GM23338 (cell line): ENCODE results near the gene GRID1. TPM values are rescaled to one million over a fixed set of nuclear protein-coding genes. Genes with fewer than 3 reads are reported as not detected.

Experiments used
- ATAC-seq: fragments of 200-7000 bp; cut with Tn5 transposase; 3 replicates; pipeline ENCODE4 v1.9.1; 2020
- DNase-seq: peaks from one replicate; pipeline ENCODE4 v3.0.0-alpha.2; 2015; ENCODE audit warnings: low spot score
- H2AFZ ChIP-seq: fragments of 200-600 bp; sonication (generic); 2 replicates; pipeline ENCODE4 v1.8.0; 2016; ENCODE audit warnings: antibody characterized with exemption, mild to moderate bottlenecking, moderate library complexity
- H3F3A ChIP-seq: fragments of 200-600 bp; sonication (generic); replicated peaks from 2 replicates; pipeline ENCODE4 v1.8.0; 2017; ENCODE audit warnings: antibody characterized with exemption, mixed run types, low read depth
- H3K27ac ChIP-seq: fragments of 200-600 bp; sonication (generic); 2 replicates; pipeline ENCODE4 v1.6.1; 2016; ENCODE audit warnings: low read depth
- H3K27me3 ChIP-seq: fragments of 200-600 bp; sonication (generic); 2 replicates; pipeline ENCODE4 v1.8.0; 2016; ENCODE audit warnings: mild to moderate bottlenecking, mixed run types, moderate library complexity; ENCODE audit not compliant: insufficient read depth
- H3K36me3 ChIP-seq: fragments of 200-600 bp; sonication (generic); 2 replicates; pipeline ENCODE4 v1.8.0; 2016; ENCODE audit warnings: mild to moderate bottlenecking; ENCODE audit not compliant: insufficient read depth
- H3K4me1 ChIP-seq: fragments of 200-600 bp; sonication (generic); 2 replicates; pipeline ENCODE4 v1.8.0; 2016; ENCODE audit warnings: mild to moderate bottlenecking, moderate library complexity; ENCODE audit not compliant: insufficient read depth
- H3K4me2 ChIP-seq: fragments of 200-600 bp; sonication (generic); 2 replicates; pipeline ENCODE4 v1.7.1; 2017; ENCODE audit warnings: mixed run types
- H3K4me3 ChIP-seq: fragments of 200-600 bp; sonication (generic); 2 replicates; pipeline ENCODE4 v1.6.1; 2016; ENCODE audit warnings: mixed run types
- H3K79me2 ChIP-seq: fragments of 200-600 bp; sonication (generic); replicated peaks from 2 replicates; pipeline ENCODE4 v1.8.0; 2017; ENCODE audit warnings: mild to moderate bottlenecking; ENCODE audit not compliant: insufficient read depth
- H3K9me2 ChIP-seq: fragments of 200-600 bp; sonication (generic); 2 replicates; pipeline ENCODE4 v1.8.0; 2017; ENCODE audit not compliant: insufficient read depth
- H4K20me1 ChIP-seq: fragments of 200-600 bp; sonication (generic); replicated peaks from 2 replicates; pipeline ENCODE4 v1.8.0; 2017; ENCODE audit warnings: mild to moderate bottlenecking; ENCODE audit not compliant: insufficient read depth
- H3K27ac Mint-ChIP-seq: 2 replicates; pipeline ENCODE4 v1.8.0; 2020; ENCODE audit warnings: inconsistent platforms, mild to moderate bottlenecking, moderate library complexity, mixed read lengths
- H3K27me3 Mint-ChIP-seq: 3 replicates; pipeline ENCODE4 v1.8.0; 2022; ENCODE audit warnings: low read depth, mild to moderate bottlenecking, moderate library complexity, mixed read lengths, inconsistent platforms; ENCODE audit not compliant: insufficient read depth, poor library complexity
- H3K36me3 Mint-ChIP-seq: 3 replicates; pipeline ENCODE4 v1.8.0; 2021; ENCODE audit warnings: low read depth, mild to moderate bottlenecking, inconsistent platforms, moderate library complexity, mixed read lengths
- H3K4me1 Mint-ChIP-seq: 3 replicates; pipeline ENCODE4 v1.8.0; 2020; ENCODE audit warnings: mild to moderate bottlenecking, inconsistent platforms, mixed read lengths
- H3K4me3 Mint-ChIP-seq: 3 replicates; pipeline ENCODE4 v1.8.0; 2021; ENCODE audit warnings: moderate library complexity, mild to moderate bottlenecking, inconsistent platforms, mixed read lengths
- H3K9me3 Mint-ChIP-seq: 3 replicates; pipeline ENCODE4 v1.8.0; 2020; ENCODE audit warnings: moderate library complexity, mild to moderate bottlenecking, inconsistent platforms, mixed read lengths
- CREB1 ChIP-seq: fragments of 250-450 bp; sonication (Bioruptor Pico); IDR thresholded peaks from 2 replicates; pipeline ENCODE4 v1.5.0; 2020; ENCODE audit warnings: low read depth, mild to moderate bottlenecking, moderate library complexity
- CTCF ChIP-seq, 2 experiments: fragments of 200-600 bp in 1 of 2; sonication (generic) in 1 of 2; conservative IDR thresholded peaks; 2 replicates each; pipeline versions ENCODE4 v1.5.1 to v1.6.1; 2016 to 2017; ENCODE audit warnings: antibody characterized with exemption in 2 of 2, low read depth in 2 of 2, mild to moderate bottlenecking in 2 of 2, moderate library complexity in 1 of 2
- EZH2 ChIP-seq: fragments of 200-600 bp; sonication (generic); IDR thresholded peaks from one replicate; pipeline ENCODE4 v1.8.0; 2017; ENCODE audit warnings: antibody characterized with exemption, mild to moderate bottlenecking, low read depth; ENCODE audit not compliant: unreplicated experiment
- EZH2phosphoT487 ChIP-seq: fragments of 200-600 bp; sonication (generic); IDR thresholded peaks from one replicate; pipeline ENCODE4 v1.8.1; 2018; ENCODE audit warnings: antibody characterized with exemption; ENCODE audit not compliant: unreplicated experiment
- NANOG ChIP-seq: IDR thresholded peaks from 2 replicates; pipeline ENCODE4 v1.6.1; 2016; ENCODE audit warnings: antibody characterized with exemption, borderline replicate concordance
- POLR2AphosphoS5 ChIP-seq: IDR thresholded peaks from 2 replicates; pipeline ENCODE4 v1.6.1; 2016; ENCODE audit warnings: antibody characterized with exemption, low read depth
- STAT1 ChIP-seq: IDR thresholded peaks from one replicate; pipeline ENCODE4 v1.6.1; 2016; ENCODE audit warnings: antibody characterized with exemption; ENCODE audit not compliant: unreplicated experiment
- ZNF114 ChIP-seq: fragments of 250-450 bp; sonication (Bioruptor Pico); IDR thresholded peaks from 2 replicates; pipeline ENCODE4 v1.5.0; 2020; ENCODE audit warnings: mild to moderate bottlenecking, moderate library complexity
- ZNF331 ChIP-seq: fragments of 250-450 bp; sonication (Bioruptor Pico); IDR thresholded peaks from 2 replicates; pipeline ENCODE4 v1.5.0; 2020; ENCODE audit warnings: low read depth, mild to moderate bottlenecking, moderate library complexity
- ZNF462 ChIP-seq: fragments of 250-450 bp; sonication (Bioruptor Pico); IDR thresholded peaks from 2 replicates; pipeline ENCODE4 v1.5.0; 2020; ENCODE audit warnings: mild to moderate bottlenecking, moderate library complexity
- polyA plus RNA-seq: library from polyadenylated mRNA; unstranded; fragments of >200 nt; fragmentation: Nextera tagmentation; extraction: Ambion mirVana; gene quantifications from 2 replicates; pipeline ENCODE4 v1.2.1, GENCODE V29; 2016
- total RNA-seq: library from RNA; depleted of rRNA; stranded (reverse); fragments of >200 nt; shearing (Covaris generic); gene quantifications from 2 replicates; pipeline ENCODE4 v1.2.3, GENCODE V29; 2014
- TF ChIP-seq, protein P1 (sequence below): IDR thresholded peaks from one replicate; pipeline ENCODE4 v1.6.1; 2018; ENCODE audit warnings: antibody characterized with exemption; ENCODE audit not compliant: unreplicated experiment

Gene GRID1
- total and polyA plus RNA-seq, 2 experiments from 2014 or later = 0.14 to 0.15 TPM

GRCh38 chr10:85811405-85811804, 555.2 kb downstream of the GRID1 start:
- H3K4me2 ChIP-seq = no peak overlapping the region
- no peak for DNase-seq
- H3K79me2 ChIP-seq = no peaks in the 10 kb centered on the region
- ATAC-seq = no peak
- no peaks in the 10 kb centered on the region for H3K4me1 ChIP-seq
- H2AFZ ChIP-seq = no peak overlapping the region
- no peaks in the 10 kb centered on the region for H3K9me2 ChIP-seq
- Mint-ChIP-seq H3K27ac (no peak overlapping the region), H3K27me3 (peaks cover 2% of the 10 kb centered on the region), H3K4me3 (no peak overlapping the region), H3K4me1 (no peaks in the 10 kb centered on the region), H3K9me3 (peaks cover 60% of the 10 kb centered on the region), H3K36me3 (peaks cover 11% of the 10 kb centered on the region; the same call in 2 of the 3 replicates)
- no peak overlapping the region for H3K27ac ChIP-seq
- H3K4me3 ChIP-seq = no peak overlapping the region
- H3F3A ChIP-seq = no peaks in the 10 kb centered on the region
- TF ChIP-seq ZNF462 = no peak
- no peak for TF ChIP-seq ZNF114 (CRISPR knock-in tag)
- TF ChIP-seq, protein P1, sequence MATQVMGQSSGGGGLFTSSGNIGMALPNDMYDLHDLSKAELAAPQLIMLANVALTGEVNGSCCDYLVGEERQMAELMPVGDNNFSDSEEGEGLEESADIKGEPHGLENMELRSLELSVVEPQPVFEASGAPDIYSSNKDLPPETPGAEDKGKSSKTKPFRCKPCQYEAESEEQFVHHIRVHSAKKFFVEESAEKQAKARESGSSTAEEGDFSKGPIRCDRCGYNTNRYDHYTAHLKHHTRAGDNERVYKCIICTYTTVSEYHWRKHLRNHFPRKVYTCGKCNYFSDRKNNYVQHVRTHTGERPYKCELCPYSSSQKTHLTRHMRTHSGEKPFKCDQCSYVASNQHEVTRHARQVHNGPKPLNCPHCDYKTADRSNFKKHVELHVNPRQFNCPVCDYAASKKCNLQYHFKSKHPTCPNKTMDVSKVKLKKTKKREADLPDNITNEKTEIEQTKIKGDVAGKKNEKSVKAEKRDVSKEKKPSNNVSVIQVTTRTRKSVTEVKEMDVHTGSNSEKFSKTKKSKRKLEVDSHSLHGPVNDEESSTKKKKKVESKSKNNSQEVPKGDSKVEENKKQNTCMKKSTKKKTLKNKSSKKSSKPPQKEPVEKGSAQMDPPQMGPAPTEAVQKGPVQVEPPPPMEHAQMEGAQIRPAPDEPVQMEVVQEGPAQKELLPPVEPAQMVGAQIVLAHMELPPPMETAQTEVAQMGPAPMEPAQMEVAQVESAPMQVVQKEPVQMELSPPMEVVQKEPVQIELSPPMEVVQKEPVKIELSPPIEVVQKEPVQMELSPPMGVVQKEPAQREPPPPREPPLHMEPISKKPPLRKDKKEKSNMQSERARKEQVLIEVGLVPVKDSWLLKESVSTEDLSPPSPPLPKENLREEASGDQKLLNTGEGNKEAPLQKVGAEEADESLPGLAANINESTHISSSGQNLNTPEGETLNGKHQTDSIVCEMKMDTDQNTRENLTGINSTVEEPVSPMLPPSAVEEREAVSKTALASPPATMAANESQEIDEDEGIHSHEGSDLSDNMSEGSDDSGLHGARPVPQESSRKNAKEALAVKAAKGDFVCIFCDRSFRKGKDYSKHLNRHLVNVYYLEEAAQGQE = no peak
- TF ChIP-seq CREB1 (CRISPR knock-in tag) = no peak
- TF ChIP-seq STAT1 = no peak
- TF ChIP-seq EZH2 = no peak
- TF ChIP-seq CTCF (conservative IDR thresholded peaks at IDR 0.05; ENCODE audit: low read depth in 2 of 2) = no peak
- TF ChIP-seq NANOG = no peak
- no peak for TF ChIP-seq EZH2phosphoT487
- no peak for TF ChIP-seq POLR2AphosphoS5
- TF ChIP-seq ZNF331 = no peak
- H3K27me3 ChIP-seq = no peaks in the 10 kb centered on the region
- peaks cover 4% of the 10 kb centered on the region; the same call in 1 of the 2 replicates for H3K36me3 ChIP-seq
- H4K20me1 ChIP-seq = no peaks in the 10 kb centered on the region
